ENCODE data around the gene CTNNA2. TPM values are rescaled to one million over a fixed set of nuclear protein-coding genes. Genes with fewer than 3 reads are reported as not detected.

CTNNA2 gene
- total and polyA plus RNA-seq, 9 of the 15 experiments (the other 6 are each of a cell fraction or from before 2014, with no cell fraction given): 0.03 to 0.40 (median 0.15) TPM

DNA sequence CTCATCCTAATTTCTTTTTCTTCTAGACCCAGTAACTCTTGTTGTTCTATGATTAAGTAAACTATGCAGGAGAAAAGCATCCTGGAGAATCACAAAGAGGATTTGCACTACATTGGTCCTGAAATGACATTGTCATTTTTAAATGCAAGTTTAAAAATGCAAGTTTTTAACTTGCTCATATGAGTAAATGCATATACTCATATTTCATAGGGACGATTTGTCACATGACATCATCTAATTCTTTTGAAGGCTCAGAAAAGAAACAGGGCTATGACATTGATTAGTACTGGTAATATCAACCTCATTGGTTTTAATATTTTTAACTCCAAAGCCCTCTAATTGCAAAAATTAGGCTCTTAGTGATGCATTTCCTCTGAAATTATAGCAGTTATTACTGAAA lies 467.3 kb downstream of the CTNNA2 start:
- in situ Hi-C loops (cut with MboI): no loop called here
- POLR2A ChIA-PET: no interaction called here

GRCh38 chr2:79980816-79981215 lies 468.0 kb downstream of the CTNNA2 start:
- CTCF ChIA-PET (ENCODE audit: low intra/inter-chr PET ratio): no interaction called here
- Histone ChIP-seq H3K4me1 (replicated peaks in 1 of 2; ENCODE audit: control insufficient read depth in 2 of 2, insufficient read depth in 2 of 2, low read length in 2 of 2) (no peaks in the 10 kb centered on the region), H3K27ac (ENCODE audit: extremely low read depth, low read depth, low read length) (no peak overlapping the region), H3K27me3 (ENCODE audit: control insufficient read depth in 2 of 2, insufficient read depth in 2 of 2, low read length in 2 of 2) (no peaks in the 10 kb centered on the region), H3K9ac (ENCODE audit: insufficient read depth in 1 of 2, low read depth in 2 of 2, low read length in 2 of 2) (no peak overlapping the region), H2AFZ (ENCODE audit: low read depth, low read length) (no peak overlapping the region), H3K36me3 (ENCODE audit: control insufficient read depth, insufficient read depth, low read length) (no peaks in the 10 kb centered on the region), H3K9me3 (replicated peaks; ENCODE audit: control insufficient read depth, insufficient read depth, low read depth, low read length) (no peaks in the 10 kb centered on the region), H3K9me1 (ENCODE audit: control insufficient read depth, insufficient read depth, low read length) (no peaks in the 10 kb centered on the region), H3K4me3 (no peak overlapping the region), H3K79me2 (ENCODE audit: control insufficient read depth, insufficient read depth, low read length) (no peaks in the 10 kb centered on the region), H4K20me1 (replicated peaks; ENCODE audit: control insufficient read depth, insufficient read depth, low read length) (no peaks in the 10 kb centered on the region), H3K4me2 (ENCODE audit: insufficient read depth, low read length) (no peak overlapping the region)
- POLR2A ChIA-PET: interaction anchor here (0.8 kb wide), 1 partner anchor 24 kb away, joined by 3 read pairs; no protein-coding TSS in a partner anchor
- intact Hi-C loops (cut with micrococcal nuclease) (no loop called here), in situ Hi-C loops (cut with MboI) (no loop called here)
- WGBS (ENCODE audit: insufficient coverage, low coverage, missing lambda C conversion rate): 0% methylated on average over 5 of the region's 5 CpGs
- no TSS peak for BruUV-seq (replicated peaks)
- DNase-seq (ENCODE audit: extremely low read depth in 1 of 4, low spot score in 3 of 4) (no peak), FAIRE-seq (no peak), ATAC-seq (no peak)
- TF ChIP-seq E2F1 (CRISPR knock-in tag; IDR thresholded peaks at IDR 0.05): no peak
- no peak for TF ChIP-seq CBX1 (IDR thresholded peaks at IDR 0.05; ENCODE audit: low read depth)
- TF ChIP-seq, protein P1, sequence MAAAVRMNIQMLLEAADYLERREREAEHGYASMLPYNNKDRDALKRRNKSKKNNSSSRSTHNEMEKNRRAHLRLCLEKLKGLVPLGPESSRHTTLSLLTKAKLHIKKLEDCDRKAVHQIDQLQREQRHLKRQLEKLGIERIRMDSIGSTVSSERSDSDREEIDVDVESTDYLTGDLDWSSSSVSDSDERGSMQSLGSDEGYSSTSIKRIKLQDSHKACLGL (CRISPR knock-in tag; IDR thresholded peaks at IDR 0.05; ENCODE audit: borderline replicate concordance, poor library complexity, severe bottlenecking): no peak
- TF ChIP-seq TRIM25 (IDR thresholded peaks at IDR 0.05; ENCODE audit: borderline replicate concordance): no peak
- TF ChIP-seq, protein P2, sequence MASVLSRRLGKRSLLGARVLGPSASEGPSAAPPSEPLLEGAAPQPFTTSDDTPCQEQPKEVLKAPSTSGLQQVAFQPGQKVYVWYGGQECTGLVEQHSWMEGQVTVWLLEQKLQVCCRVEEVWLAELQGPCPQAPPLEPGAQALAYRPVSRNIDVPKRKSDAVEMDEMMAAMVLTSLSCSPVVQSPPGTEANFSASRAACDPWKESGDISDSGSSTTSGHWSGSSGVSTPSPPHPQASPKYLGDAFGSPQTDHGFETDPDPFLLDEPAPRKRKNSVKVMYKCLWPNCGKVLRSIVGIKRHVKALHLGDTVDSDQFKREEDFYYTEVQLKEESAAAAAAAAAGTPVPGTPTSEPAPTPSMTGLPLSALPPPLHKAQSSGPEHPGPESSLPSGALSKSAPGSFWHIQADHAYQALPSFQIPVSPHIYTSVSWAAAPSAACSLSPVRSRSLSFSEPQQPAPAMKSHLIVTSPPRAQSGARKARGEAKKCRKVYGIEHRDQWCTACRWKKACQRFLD (CRISPR knock-in tag; IDR thresholded peaks at IDR 0.05): no peak
- TF ChIP-seq ZNF232 (CRISPR knock-in tag; IDR thresholded peaks at IDR 0.05): no peak

More for the DNA sequence above, 467.3 kb downstream of the CTNNA2 start:
- Histone ChIP-seq H3K27ac (ENCODE audit: extremely low read depth, low read depth, low read length) (no peak overlapping the region), H3K9me1 (ENCODE audit: control insufficient read depth, insufficient read depth, low read length) (no peaks in the 10 kb centered on the region), H3K27me3 (ENCODE audit: control insufficient read depth in 2 of 2, insufficient read depth in 2 of 2, low read length in 2 of 2) (no peaks in the 10 kb centered on the region), H4K20me1 (replicated peaks; ENCODE audit: control insufficient read depth, insufficient read depth, low read length) (no peaks in the 10 kb centered on the region), H3K79me2 (ENCODE audit: control insufficient read depth, insufficient read depth, low read length) (no peaks in the 10 kb centered on the region), H3K9ac (ENCODE audit: insufficient read depth in 1 of 2, low read depth in 2 of 2, low read length in 2 of 2) (no peak overlapping the region), H2AFZ (ENCODE audit: low read depth, low read length) (no peak overlapping the region), H3K4me1 (replicated peaks in 1 of 2; ENCODE audit: control insufficient read depth in 2 of 2, insufficient read depth in 2 of 2, low read length in 2 of 2) (no peaks in the 10 kb centered on the region), H3K4me2 (ENCODE audit: insufficient read depth, low read length) (no peak overlapping the region), H3K4me3 (no peak overlapping the region), H3K9me3 (replicated peaks; ENCODE audit: control insufficient read depth, insufficient read depth, low read depth, low read length) (no peaks in the 10 kb centered on the region), H3K36me3 (ENCODE audit: control insufficient read depth, insufficient read depth, low read length) (no peaks in the 10 kb centered on the region)
- 0% methylated on average over 1 of the region's 1 CpG for WGBS (ENCODE audit: insufficient coverage, low coverage, missing lambda C conversion rate)
- CTCF ChIA-PET (ENCODE audit: low intra/inter-chr PET ratio): no interaction called here
- intact Hi-C loops (cut with micrococcal nuclease): no loop called here
- FAIRE-seq (no peak), ATAC-seq (no peak), DNase-seq (ENCODE audit: extremely low read depth in 1 of 4, low spot score in 3 of 4) (no peak)
- TF ChIP-seq, protein P3, sequence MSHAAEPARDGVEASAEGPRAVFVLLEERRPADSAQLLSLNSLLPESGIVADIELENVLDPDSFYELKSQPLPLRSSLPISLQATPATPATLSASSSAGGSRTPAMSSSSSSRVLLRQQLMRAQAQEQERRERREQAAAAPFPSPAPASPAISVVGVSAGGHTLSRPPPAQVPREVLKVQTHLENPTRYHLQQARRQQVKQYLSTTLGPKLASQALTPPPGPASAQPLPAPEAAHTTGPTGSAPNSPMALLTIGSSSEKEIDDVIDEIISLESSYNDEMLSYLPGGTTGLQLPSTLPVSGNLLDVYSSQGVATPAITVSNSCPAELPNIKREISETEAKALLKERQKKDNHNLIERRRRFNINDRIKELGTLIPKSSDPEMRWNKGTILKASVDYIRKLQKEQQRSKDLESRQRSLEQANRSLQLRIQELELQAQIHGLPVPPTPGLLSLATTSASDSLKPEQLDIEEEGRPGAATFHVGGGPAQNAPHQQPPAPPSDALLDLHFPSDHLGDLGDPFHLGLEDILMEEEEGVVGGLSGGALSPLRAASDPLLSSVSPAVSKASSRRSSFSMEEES (CRISPR knock-in tag; IDR thresholded peaks at IDR 0.05): peak; percentile 5; the same call in 1 of the 2 replicates
- TF ChIP-seq ZNF445 (CRISPR knock-in tag; IDR thresholded peaks at IDR 0.05; ENCODE audit: low read depth): no peak
- BruUV-seq (replicated peaks): no TSS peak

All from K562 (cell line).